Skeletal muscle satellite cell (primary cell): ENCODE measurements around the gene LZTR1.
"Not testable (repeated sequence)": the region's sequence is repeated elsewhere in the genome, so short reads cannot be mapped to it uniquely, and the experiment has no call there.

Experiments
- H3K27me3 ChIP-seq: 2 replicates; pipeline ENCODE4 v1.7.0; 2013; ENCODE audit warnings: low read length; ENCODE audit not compliant: control insufficient read depth, insufficient read depth
- H3K36me3 ChIP-seq: 2 replicates; pipeline ENCODE4 v1.7.0; 2013; ENCODE audit warnings: mild to moderate bottlenecking, control low read depth, low read length; ENCODE audit not compliant: insufficient read depth
- H3K4me1 ChIP-seq: 2 replicates; pipeline ENCODE4 v1.7.0; 2013; ENCODE audit warnings: low read length; ENCODE audit not compliant: control insufficient read depth, insufficient read depth
- H3K4me2 ChIP-seq: 2 replicates; pipeline ENCODE4 v1.7.0; 2013; ENCODE audit warnings: mild to moderate bottlenecking, low read length
- H3K4me3 ChIP-seq: 2 replicates; pipeline ENCODE4 v1.7.0; 2013; ENCODE audit warnings: low read length
- H3K9ac ChIP-seq: 2 replicates; pipeline ENCODE4 v1.7.0; 2013; ENCODE audit warnings: mild to moderate bottlenecking, low read depth, low read length, moderate library complexity
- H3K9me3 ChIP-seq: replicated peaks from 2 replicates; pipeline ENCODE4 v1.7.0; 2013; ENCODE audit warnings: mild to moderate bottlenecking, control low read depth, low read length

Gene LZTR1

DNA sequence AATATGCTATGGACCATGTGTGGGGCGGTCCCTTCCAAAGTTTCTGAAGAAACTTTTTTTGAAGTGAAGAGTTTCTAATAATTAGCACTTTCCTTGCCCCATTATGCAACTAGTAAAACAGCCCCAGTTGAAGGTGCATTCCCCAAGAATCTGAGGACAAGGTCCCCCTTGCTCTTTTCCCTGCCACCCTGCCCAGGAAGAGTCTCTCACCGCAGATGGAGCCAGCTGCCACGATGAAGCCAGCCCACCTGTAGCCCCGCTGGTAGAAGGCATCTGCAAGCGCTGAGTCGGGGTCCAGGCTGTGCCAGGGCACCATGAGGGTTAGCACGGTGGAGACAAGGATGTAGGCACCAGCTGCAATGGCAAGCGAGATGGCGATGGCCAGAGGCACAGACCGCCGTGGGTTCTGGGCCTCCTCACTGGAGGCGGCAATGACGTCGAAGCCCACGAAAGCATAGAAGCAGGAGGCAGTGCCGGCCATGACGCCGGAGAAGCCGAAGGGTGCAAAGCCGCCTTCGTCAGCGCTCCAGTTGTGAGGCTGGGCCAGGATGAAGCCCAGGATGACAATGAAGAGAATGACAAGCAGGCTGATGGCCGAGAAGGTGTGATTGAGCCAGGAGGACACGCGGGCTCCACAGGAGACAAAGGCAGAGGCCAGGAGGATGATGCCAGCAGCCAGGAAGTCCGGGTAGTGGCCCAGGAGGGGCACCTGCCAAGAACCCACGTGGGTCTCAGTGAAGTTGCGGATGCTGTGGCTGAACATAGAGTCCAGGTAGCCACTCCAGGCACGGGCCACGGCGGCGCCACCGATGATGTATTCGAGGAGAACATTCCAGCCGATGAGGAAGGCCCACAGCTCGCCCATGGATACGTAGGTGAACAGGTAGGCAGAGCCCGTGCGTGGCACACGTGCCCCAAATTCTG is 48.8 kb downstream of the LZTR1 start:
- Histone ChIP-seq H3K36me3 (no peaks in the 10 kb centered on the region), H3K9ac (no peak overlapping the region), H3K9me3 (no peaks in the 10 kb centered on the region), H3K4me1 (peaks cover 15% of the 10 kb centered on the region), H3K4me3 (no peak overlapping the region), H3K4me2 (no peak overlapping the region), H3K27me3 (peaks cover 63% of the 10 kb centered on the region)

DNA sequence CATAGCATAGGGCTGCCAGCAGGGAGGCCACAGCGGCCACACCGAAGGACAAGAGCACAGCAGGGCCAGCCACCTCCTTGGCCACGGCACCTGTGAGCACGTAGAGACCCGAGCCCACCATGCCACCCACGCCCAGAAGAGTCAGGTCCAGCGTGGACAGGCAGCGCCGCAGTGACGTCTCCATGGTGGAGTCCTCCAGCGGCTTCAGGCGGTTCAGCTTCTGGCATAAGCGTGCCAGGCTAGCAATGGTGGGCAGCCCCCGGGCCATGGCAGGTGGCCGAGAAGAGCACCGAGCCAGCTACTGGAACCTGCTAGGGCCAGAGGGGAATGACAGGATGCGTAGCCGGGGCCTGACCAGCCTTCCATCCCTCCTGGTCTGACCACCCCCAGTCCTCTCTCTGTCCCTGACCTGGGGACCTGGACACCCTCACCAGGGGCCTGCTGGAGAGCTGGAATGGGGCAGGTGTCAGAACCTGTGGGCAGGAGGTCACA is 49.5 kb downstream of the LZTR1 start:
- no peak overlapping the region for H3K4me2 ChIP-seq
- H3K9ac ChIP-seq, result no peak overlapping the region
- no peaks in the 10 kb centered on the region for H3K9me3 ChIP-seq
- H3K27me3 ChIP-seq, result peaks cover 57% of the 10 kb centered on the region
- no peaks in the 10 kb centered on the region for H3K36me3 ChIP-seq
- no peak overlapping the region for H3K4me3 ChIP-seq
- H3K4me1 ChIP-seq, result peaks cover 15% of the 10 kb centered on the region

DNA sequence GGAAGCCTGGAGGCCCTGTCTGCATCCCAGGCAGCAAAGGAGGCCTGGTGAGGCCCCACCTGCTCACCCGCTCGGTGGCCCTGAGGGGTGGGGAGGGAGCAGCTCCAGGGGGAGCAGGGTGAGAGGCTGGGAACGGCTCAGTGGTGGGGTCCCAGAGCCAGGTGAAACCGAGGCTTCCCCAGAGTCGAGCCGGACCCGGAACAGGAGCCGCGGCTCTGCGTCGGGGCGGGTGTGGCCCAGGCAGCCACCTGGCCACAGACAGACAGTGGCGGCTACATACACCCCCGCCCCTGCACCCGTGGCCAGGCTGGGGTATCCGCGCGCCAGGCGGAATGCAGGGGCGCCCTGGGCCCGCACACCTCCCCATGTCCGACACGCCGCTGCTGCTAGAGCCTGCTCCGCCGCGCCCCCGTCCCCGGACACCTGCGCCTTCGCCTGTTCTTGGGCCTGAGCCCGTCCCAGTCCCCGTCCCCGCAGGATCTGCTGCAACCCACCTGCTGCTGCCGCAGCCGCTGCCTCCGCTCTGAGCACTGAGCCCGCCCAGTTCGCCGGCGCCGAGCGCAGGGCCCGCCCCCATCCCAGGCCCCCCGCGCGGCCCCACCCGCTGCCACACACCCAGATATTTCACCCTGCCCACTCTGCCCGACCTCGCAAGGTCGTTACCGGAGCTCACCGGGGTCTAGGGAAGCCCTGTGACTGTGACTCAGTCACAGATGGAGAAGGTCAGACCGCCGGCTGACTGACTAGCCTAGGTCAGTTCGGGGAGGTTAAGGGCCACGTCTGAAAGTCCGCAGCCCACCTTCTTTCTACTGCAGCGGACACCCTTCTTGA is 50.2 kb downstream of the LZTR1 start, which contains the start of gene SLC7A4:
Gene SLC7A4 (minus strand): TSS at position 525 of the 831 bp plus-strand sequence. CDS start 749 bp downstream, outside the sequence.
- H3K36me3 ChIP-seq, result no peaks in the 10 kb centered on the region
- H3K4me2 ChIP-seq, result peak within 1 kb of the TSS; percentile 29
- no peaks in the 10 kb centered on the region for H3K9me3 ChIP-seq
- no peak within 1 kb of the TSS for H3K9ac ChIP-seq
- peaks cover 55% of the 10 kb centered on the region for H3K27me3 ChIP-seq
- no peak within 1 kb of the TSS for H3K4me3 ChIP-seq
- H3K4me1 ChIP-seq, result peaks cover 13% of the 10 kb centered on the region

DNA sequence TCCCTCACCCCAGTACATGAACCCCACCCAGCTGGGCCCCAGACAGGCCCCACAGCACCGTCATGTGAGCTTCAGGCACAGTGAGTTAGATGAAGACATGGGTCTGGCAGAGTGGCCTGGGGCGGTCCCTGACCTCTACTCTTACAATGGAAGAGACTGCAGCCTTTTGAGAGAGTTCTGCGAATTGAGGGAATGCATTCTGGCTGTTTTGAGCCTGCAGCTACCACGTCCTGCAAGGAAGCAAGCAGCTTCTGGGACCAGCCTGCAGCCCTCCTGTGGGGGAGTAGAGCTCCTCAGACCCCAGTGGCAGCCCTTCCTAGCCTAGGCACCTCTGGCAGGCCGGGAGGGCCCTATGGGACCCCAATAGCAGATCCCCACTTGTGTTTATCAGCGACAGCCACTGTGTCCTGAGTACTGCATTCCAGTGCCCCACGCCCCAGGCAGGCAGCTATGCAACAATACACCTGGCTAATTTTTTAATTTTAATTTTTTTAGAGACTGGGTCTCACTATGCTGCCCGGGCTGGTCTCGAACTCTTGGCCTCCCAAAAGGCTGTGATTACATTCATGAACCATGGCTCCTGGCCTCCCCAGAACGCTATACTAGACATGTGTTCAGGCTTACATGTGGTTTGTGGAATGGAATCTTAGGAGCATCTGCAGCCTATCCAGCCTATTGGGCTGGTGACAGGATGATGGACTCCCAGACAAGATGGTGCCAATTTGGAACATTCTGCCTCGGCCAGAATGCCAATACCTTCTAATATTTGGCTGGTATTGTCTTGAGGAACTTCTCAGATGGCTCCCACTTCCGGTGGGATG is 51.0 kb downstream of the LZTR1 start:
- peaks cover 14% of the 10 kb centered on the region for H3K4me1 ChIP-seq
- H3K9me3 ChIP-seq, result no peaks in the 10 kb centered on the region
- H3K4me3 ChIP-seq, result no peak overlapping the region
- no peaks in the 10 kb centered on the region for H3K36me3 ChIP-seq
- no peak overlapping the region for H3K4me2 ChIP-seq
- peaks cover 54% of the 10 kb centered on the region for H3K27me3 ChIP-seq
- no peak overlapping the region for H3K9ac ChIP-seq

DNA sequence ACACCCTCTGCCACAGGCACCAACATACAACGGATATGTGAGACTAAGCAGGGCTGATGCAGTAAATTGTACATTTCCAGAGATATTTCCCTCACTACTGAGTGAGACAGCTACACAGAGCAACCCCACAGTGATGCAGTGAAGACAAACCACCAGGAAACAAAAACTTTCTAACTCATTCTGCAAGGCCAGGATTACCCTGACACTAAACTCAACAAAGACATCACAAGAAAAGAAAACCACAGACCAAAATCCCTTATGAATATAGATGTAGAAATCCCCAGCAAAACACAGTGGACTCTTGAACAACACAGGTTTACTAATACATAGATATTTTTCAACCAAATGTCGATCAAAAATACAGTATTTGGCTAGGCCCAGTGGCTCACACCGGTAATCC is 51.8 kb downstream of the LZTR1 start:
- H3K4me2 ChIP-seq, result no peak overlapping the region
- H3K27me3 ChIP-seq, result peaks cover 48% of the 10 kb centered on the region
- H3K4me3 ChIP-seq, result no peak overlapping the region
- peaks cover 20% of the 10 kb centered on the region for H3K4me1 ChIP-seq
- no peak overlapping the region for H3K9ac ChIP-seq
- no peaks in the 10 kb centered on the region for H3K9me3 ChIP-seq
- no peaks in the 10 kb centered on the region for H3K36me3 ChIP-seq

DNA sequence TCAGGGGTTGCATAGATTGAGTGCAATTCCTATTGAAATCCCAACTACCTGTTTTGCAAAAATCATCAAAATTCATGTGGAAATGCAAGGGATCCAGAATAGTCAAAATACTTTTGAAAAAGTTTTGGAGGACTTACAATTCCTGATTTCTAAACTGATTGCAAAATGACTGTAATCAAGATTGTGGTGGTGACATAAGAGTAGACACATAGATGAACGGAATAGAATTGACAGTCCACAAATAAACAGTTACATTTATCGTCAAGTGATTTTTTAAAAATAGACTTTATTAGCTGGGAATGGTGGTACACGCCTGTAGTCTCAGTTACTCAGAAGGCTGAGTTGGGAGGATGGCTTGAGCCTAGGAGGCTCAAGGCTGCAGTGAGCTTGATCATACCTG is 52.9 kb downstream of the LZTR1 start:
- Histone ChIP-seq H3K4me2 (no peak overlapping the region), H3K4me3 (no peak overlapping the region), H3K9me3 (no peaks in the 10 kb centered on the region), H3K4me1 (peaks cover 20% of the 10 kb centered on the region), H3K36me3 (no peaks in the 10 kb centered on the region), H3K27me3 (peaks cover 38% of the 10 kb centered on the region), H3K9ac (no peak overlapping the region)

DNA sequence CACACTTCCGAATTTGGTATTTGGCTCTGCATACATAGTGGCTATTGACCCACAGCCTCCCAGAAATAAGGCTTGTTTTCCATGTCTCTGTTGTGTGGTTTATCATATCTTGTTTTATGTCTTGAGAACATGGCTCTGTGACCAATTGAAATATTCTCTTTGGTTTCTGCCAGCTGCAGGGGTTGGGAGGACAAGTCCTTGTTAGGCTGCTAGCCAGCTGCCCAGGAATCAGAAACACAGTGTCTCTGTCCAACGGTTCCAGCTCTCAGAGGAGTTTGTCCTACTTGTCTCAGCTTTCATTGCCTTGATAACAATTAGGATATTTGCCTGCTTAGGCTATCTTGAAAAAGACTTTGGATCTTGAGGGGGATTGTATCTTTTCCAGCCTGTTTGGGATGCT is 56.3 kb downstream of the LZTR1 start:
- H3K4me1 ChIP-seq, result peaks cover 29% of the 10 kb centered on the region
- H3K36me3 ChIP-seq, result no peaks in the 10 kb centered on the region
- no peak overlapping the region for H3K9ac ChIP-seq
- H3K4me3 ChIP-seq, result no peak overlapping the region
- H3K4me2 ChIP-seq, result no peak overlapping the region
- H3K9me3 ChIP-seq, result no peaks in the 10 kb centered on the region
- H3K27me3 ChIP-seq, result peaks cover 7% of the 10 kb centered on the region

DNA sequence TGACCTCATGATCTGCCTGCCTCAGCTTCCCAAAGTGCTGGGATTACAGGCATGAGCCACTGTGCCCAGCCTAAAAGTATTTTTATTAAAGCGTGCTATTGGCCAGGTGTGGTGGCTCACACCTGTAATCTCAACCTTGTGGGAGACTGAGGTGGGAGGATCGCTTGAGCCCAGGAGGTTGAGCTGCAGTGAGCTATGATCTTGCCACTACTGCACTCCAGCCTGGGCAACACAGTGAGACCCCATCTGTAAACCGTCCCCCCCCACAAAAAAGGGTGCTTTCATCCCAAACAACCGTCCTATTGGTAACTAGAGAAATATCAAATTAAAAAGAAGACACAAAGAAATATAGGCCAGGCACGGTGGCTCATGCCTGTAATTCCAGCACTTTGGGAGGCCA is 57.1 kb downstream of the LZTR1 start:
- not testable (repeated sequence) for H3K27me3 ChIP-seq, H3K9ac ChIP-seq, H3K9me3 ChIP-seq, H3K4me3 ChIP-seq, H3K36me3 ChIP-seq, H3K4me2 ChIP-seq
- H3K4me1 ChIP-seq, result peaks cover 36% of the 10 kb centered on the region

DNA sequence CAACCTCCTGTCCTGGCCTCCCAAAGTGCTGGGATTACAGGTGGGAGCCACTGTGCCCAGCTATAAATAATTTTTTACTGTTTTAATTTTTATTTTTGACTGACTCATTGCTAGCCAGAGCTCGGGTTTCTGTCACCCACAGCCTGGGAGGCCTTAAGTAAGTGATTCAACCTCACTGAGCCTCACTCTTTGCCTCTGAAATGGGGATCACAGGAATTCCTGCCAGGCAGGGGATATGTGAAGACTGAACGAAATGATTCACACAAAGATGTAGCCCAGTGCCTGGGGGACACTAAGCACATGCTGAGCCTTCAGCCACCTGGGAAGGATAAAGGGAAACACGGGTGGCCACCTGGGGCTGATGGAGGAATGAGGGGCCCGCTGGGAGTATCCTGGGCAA is 59.8 kb downstream of the LZTR1 start:
- no peaks in the 10 kb centered on the region for H3K27me3 ChIP-seq
- no peaks in the 10 kb centered on the region for H3K36me3 ChIP-seq
- peaks cover 55% of the 10 kb centered on the region for H3K4me1 ChIP-seq
- H3K4me2 ChIP-seq, result no peak overlapping the region
- H3K9me3 ChIP-seq, result no peaks in the 10 kb centered on the region
- no peak overlapping the region for H3K9ac ChIP-seq
- H3K4me3 ChIP-seq, result no peak overlapping the region

DNA sequence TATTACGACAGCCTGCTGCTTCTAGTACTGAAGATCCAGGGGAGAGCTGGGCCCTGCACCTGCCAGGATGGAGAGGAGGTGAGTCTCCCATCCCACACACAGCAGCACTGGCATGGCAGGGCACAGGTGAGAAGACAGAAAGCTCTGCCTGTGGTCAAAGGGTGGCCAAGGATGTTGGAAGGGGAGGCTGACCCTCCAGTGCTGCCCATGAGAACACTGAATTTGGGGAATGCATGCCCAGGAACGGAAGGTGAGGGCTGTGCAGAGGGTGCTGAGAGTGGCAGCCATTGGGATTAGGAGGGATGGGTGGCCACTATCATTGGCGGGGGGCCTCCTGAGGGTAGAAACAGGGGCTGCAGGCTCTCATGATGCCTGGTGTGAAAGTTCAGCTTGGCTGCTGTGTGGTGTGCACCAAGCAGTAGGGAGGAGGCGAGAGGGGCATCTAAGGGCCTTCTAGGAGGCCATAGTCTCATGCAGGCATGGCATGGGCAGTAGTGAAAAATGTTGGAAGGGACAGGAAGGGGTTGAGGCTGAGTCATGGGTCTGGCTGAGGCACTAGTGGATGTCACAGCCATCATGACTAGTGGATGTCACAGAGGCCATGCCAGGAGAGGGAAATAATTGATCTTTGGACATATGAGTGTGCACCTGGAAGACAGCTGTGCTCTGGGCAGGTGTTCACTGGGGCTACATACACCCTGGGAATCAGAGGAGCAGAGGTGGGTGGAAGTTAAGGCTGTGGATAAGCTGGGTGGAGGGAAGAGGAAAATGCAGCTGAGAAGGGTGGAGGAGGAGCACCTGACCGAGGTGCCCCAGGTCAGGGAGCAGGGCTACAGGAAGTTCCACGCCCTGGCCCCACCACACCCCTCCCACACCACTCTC is 61.1 kb downstream of the LZTR1 start:
- Histone ChIP-seq H3K9me3 (no peaks in the 10 kb centered on the region), H3K4me1 (peaks cover 46% of the 10 kb centered on the region), H3K9ac (no peak overlapping the region), H3K4me2 (peak overlapping the region; percentile 25), H3K4me3 (no peak overlapping the region), H3K27me3 (no peaks in the 10 kb centered on the region), H3K36me3 (no peaks in the 10 kb centered on the region)
